SU-DHL-6 (cell line): ENCODE data around the gene RNF4.
A peak's percentile ranks its signal among the peaks of the same experiment; 100 is the strongest.

Source experiments
- H2AFZ ChIP-seq: fragments of 200-600 bp; sonication (generic); 2 replicates; pipeline ENCODE4 v1.6.1; 2014; ENCODE audit warnings: low read depth, mild to moderate bottlenecking, moderate library complexity, mixed read lengths, antibody characterized with exemption, low read length; ENCODE audit not compliant: severe bottlenecking
- H3F3A ChIP-seq: fragments of 200-600 bp; shearing (Covaris generic); 2 replicates; pipeline ENCODE4 v1.6.0; 2016; ENCODE audit warnings: antibody characterized with exemption, mild to moderate bottlenecking; ENCODE audit not compliant: insufficient read depth
- H3K27ac ChIP-seq: fragments of 200-600 bp; sonication (generic); 2 replicates; pipeline ENCODE4 v1.5.1; 2016; ENCODE audit warnings: low read depth, mild to moderate bottlenecking, low read length, moderate library complexity, mixed read lengths
- H3K27me3 ChIP-seq: fragments of 200-600 bp; sonication (generic), shearing (Covaris generic); 2 replicates; pipeline ENCODE4 v1.6.0; 2014; ENCODE audit warnings: mild to moderate bottlenecking, low read length
- H3K36me3 ChIP-seq: fragments of 200-600 bp; sonication (generic); 2 replicates; pipeline ENCODE4 v1.6.1; 2014; ENCODE audit warnings: mild to moderate bottlenecking, low read length, mixed read lengths
- H3K4me2 ChIP-seq: fragments of 300-600, 200-600 bp; shearing (Covaris generic), sonication (generic); 2 replicates; pipeline ENCODE4 v1.6.0; 2014; ENCODE audit warnings: low read length, low read depth, mild to moderate bottlenecking; ENCODE audit not compliant: poor library complexity, severe bottlenecking
- H3K4me3 ChIP-seq: fragments of 200-600 bp; sonication (generic); 2 replicates; pipeline ENCODE4 v1.5.1; 2014; ENCODE audit warnings: antibody characterized with exemption, low read length, mild to moderate bottlenecking, mixed read lengths; ENCODE audit not compliant: insufficient read depth, poor library complexity, severe bottlenecking
- H3K79me2 ChIP-seq: fragments of 200-600 bp; sonication (generic); 2 replicates; pipeline ENCODE4 v1.6.1; 2014; ENCODE audit warnings: mild to moderate bottlenecking, low read length, moderate library complexity; ENCODE audit not compliant: insufficient read depth
- H3K9ac ChIP-seq: fragments of 200-600 bp; sonication (generic); 2 replicates; pipeline ENCODE4 v1.7.0; 2014; ENCODE audit warnings: mild to moderate bottlenecking, low read length
- H3K9me2 ChIP-seq: fragments of 200-600 bp; sonication (generic); replicated peaks from 2 replicates; pipeline ENCODE4 v1.6.1; 2014; ENCODE audit warnings: low read length; ENCODE audit not compliant: insufficient read depth
- H3K9me3 ChIP-seq: fragments of 200-600 bp; sonication (generic); 2 replicates; pipeline ENCODE4 v1.6.1; 2014; ENCODE audit warnings: low read length, mixed read lengths; ENCODE audit not compliant: insufficient read depth
- H4K20me1 ChIP-seq: fragments of 200-600 bp; sonication (generic); 2 replicates; pipeline ENCODE4 v1.6.1; 2014; ENCODE audit warnings: low read depth, mild to moderate bottlenecking, antibody characterized with exemption, low read length, moderate library complexity, mixed read lengths
- EZH2phosphoT487 ChIP-seq: fragments of 200-600 bp; sonication (generic), shearing (Covaris generic); conservative IDR thresholded peaks from 2 replicates; pipeline ENCODE4 v1.6.1; 2018; ENCODE audit warnings: mild to moderate bottlenecking, antibody characterized with exemption, low read length, moderate library complexity, mixed read lengths
- TF ChIP-seq, protein P1 (sequence below): fragments of 200-600 bp; sonication (generic); IDR thresholded peaks from one replicate; pipeline ENCODE4 v1.5.1; 2017; ENCODE audit warnings: antibody characterized with exemption, mild to moderate bottlenecking, low read length, moderate library complexity; ENCODE audit not compliant: insufficient read depth, poor library complexity, severe bottlenecking

Gene RNF4

DNA sequence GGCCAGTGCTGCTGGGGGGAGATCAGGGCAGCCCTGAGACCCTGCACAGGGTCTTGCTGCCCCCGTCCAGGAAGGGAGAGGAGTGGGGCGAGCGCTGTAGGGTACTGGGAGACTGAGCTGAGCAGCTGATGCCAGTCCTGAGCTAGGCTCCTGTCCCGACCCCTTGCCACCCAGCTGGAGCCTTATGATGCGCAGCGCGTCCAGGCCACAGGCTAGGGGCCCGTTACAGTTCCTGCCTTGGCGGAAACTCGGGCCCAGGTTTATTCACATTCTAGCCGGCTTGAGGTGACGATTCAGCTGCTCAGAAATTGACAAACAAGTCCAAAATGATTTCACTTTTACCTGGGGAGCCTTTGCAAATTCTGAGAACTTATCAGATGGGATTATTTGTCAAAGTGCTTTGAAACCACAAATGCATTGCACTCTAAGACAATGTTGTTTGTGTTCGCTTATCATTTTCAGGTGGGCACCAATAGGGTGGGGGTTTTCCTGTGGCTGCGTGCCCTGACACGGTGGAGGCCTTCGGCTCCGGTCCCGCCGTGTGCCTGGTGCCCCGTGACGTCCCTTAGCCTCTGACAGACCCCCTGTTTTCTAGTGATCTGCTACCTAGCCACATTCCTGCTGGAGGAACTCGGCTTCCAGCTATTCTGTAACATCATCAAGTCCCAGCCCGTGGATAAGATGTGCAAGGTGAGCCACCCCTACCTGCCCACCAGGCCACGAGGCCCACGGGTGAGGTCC is 31.3 kb upstream of the RNF4 start:
- no peaks in the 10 kb centered on the region for H3K79me2 ChIP-seq
- H3K4me3 ChIP-seq, result no peak overlapping the region
- no peak overlapping the region for H3K4me2 ChIP-seq
- H4K20me1 ChIP-seq, result no peaks in the 10 kb centered on the region
- H3K9me3 ChIP-seq, result no peaks in the 10 kb centered on the region
- H3K9ac ChIP-seq, result no peak overlapping the region
- H3K36me3 ChIP-seq, result no peaks in the 10 kb centered on the region
- no peak overlapping the region for H3K27ac ChIP-seq
- TF ChIP-seq, protein P1, sequence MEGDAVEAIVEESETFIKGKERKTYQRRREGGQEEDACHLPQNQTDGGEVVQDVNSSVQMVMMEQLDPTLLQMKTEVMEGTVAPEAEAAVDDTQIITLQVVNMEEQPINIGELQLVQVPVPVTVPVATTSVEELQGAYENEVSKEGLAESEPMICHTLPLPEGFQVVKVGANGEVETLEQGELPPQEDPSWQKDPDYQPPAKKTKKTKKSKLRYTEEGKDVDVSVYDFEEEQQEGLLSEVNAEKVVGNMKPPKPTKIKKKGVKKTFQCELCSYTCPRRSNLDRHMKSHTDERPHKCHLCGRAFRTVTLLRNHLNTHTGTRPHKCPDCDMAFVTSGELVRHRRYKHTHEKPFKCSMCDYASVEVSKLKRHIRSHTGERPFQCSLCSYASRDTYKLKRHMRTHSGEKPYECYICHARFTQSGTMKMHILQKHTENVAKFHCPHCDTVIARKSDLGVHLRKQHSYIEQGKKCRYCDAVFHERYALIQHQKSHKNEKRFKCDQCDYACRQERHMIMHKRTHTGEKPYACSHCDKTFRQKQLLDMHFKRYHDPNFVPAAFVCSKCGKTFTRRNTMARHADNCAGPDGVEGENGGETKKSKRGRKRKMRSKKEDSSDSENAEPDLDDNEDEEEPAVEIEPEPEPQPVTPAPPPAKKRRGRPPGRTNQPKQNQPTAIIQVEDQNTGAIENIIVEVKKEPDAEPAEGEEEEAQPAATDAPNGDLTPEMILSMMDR, result no peak
- no peak for TF ChIP-seq EZH2phosphoT487
- no peaks in the 10 kb centered on the region for H3K9me2 ChIP-seq
- H2AFZ ChIP-seq, result no peak overlapping the region
- no peaks in the 10 kb centered on the region for H3F3A ChIP-seq
- no peaks in the 10 kb centered on the region for H3K27me3 ChIP-seq

DNA sequence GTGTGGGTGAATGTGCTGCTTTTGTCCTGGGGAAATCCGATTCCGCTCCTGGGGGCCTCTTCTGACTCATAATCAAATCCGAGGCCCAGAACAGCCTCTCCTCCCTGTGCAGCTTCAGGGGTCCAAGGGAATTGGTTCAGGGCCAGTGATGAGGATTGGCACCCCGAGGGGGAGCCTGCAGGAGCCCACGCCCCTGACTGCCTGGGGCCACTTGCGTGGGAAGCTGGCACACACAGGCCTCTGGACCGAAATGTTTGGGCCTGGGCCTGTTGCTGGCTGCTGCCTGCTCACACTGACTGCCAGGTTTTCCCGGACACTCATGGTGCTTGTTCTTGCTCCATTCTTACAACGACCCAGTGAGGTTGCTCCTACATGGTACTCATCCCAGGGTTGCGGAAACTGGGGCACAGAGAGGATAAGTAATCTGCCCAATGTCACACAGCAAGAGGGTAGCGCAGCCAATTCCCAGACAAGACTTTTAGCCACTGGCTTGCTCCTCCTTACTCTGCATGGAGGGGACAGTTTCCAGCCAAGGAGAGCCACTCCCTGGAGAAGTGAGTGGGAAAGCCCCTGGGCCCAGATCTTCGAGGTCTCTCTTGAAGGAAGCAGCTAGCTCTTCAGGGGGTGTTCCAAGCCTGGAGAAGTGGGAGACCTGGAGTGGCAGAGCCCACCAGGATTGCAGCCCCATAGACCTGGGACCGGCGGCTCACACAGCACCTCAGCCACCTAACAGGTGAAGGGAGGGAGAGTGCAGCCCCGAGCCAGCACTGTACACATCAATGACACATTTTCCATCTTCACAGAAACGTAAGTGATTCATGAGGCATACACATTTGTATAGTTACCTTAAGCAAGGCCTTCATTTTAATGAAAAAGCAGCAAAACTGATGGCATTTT is 29.8 kb upstream of the RNF4 start:
- H3K79me2 ChIP-seq, result no peaks in the 10 kb centered on the region
- no peak overlapping the region for H3K4me3 ChIP-seq
- no peaks in the 10 kb centered on the region for H3K9me2 ChIP-seq
- H3K9me3 ChIP-seq, result no peaks in the 10 kb centered on the region
- H3K9ac ChIP-seq, result no peak overlapping the region
- no peak overlapping the region for H3K4me2 ChIP-seq
- H3K27me3 ChIP-seq, result no peaks in the 10 kb centered on the region
- no peaks in the 10 kb centered on the region for H3F3A ChIP-seq
- H4K20me1 ChIP-seq, result no peaks in the 10 kb centered on the region
- H3K27ac ChIP-seq, result no peak overlapping the region
- TF ChIP-seq, protein P1, result no peak
- TF ChIP-seq EZH2phosphoT487, result no peak
- H3K36me3 ChIP-seq, result no peaks in the 10 kb centered on the region
- H2AFZ ChIP-seq, result no peak overlapping the region

GRCh38 chr4:2441393-2442174 is 27.3 kb upstream of the RNF4 start:
- no peaks in the 10 kb centered on the region for H3K9me3 ChIP-seq
- H3K4me3 ChIP-seq, result no peak overlapping the region
- no peaks in the 10 kb centered on the region for H3K9me2 ChIP-seq
- TF ChIP-seq, protein P1, result peak; percentile 99
- no peak for TF ChIP-seq EZH2phosphoT487
- no peaks in the 10 kb centered on the region for H3F3A ChIP-seq
- no peaks in the 10 kb centered on the region for H3K79me2 ChIP-seq
- no peaks in the 10 kb centered on the region for H3K27me3 ChIP-seq
- H3K36me3 ChIP-seq, result no peaks in the 10 kb centered on the region
- peak overlapping the region; percentile 4 for H3K4me2 ChIP-seq
- H4K20me1 ChIP-seq, result no peaks in the 10 kb centered on the region
- H3K9ac ChIP-seq, result no peak overlapping the region
- no peak overlapping the region for H3K27ac ChIP-seq
- H2AFZ ChIP-seq, result peak overlapping the region; percentile 97
